Suprapubic skin (tissue), 4 donors: ENCODE data around the gene ACOX1. TPM values are rescaled to one million over a fixed set of nuclear protein-coding genes. Genes with fewer than 3 reads are reported as not detected.
A peak's percentile ranks its signal among the peaks of the same experiment; 100 is the strongest.

ENCODE experiments used
- DNase-seq, 2 donors: peaks; one replicate each; pipeline ENCODE4 v3.0.0-alpha.2; 2019; ENCODE audit warnings: low spot score in 2 of 2
- H3K27ac ChIP-seq: fragments of 200-600 bp; sonication (generic); one replicate; pipeline ENCODE4 v1.5.1; 2019
- H3K27me3 ChIP-seq: fragments of 200-600 bp; sonication (generic); one replicate; pipeline ENCODE4 v1.5.1; 2019
- H3K36me3 ChIP-seq: fragments of 200-600 bp; sonication (generic); one replicate; pipeline ENCODE4 v1.5.1; 2019
- H3K4me1 ChIP-seq: fragments of 200-600 bp; sonication (generic); one replicate; pipeline ENCODE4 v1.5.1; 2019
- H3K4me3 ChIP-seq: fragments of 200-600 bp; sonication (generic); one replicate; pipeline ENCODE4 v1.5.1; 2019; ENCODE audit warnings: mild to moderate bottlenecking
- H3K9me3 ChIP-seq: fragments of 200-600 bp; sonication (generic); one replicate; pipeline ENCODE4 v1.5.1; 2019
- CTCF ChIP-seq, 2 donors: fragments of 200-600 bp in 1 of 2; fragments of 450-650 bp in 1 of 2; sonication (generic) in 1 of 2; IDR thresholded peaks; one replicate each; pipeline ENCODE4 v1.5.1; 2016 to 2019; ENCODE audit warnings: antibody characterized with exemption in 2 of 2, mild to moderate bottlenecking in 1 of 2, moderate library complexity in 1 of 2
- EP300 ChIP-seq: sonication (generic); formaldehyde crosslinking; IDR thresholded peaks from one replicate; pipeline ENCODE4 v1.6.1; 2017; ENCODE audit warnings: antibody characterized with exemption
- POLR2A ChIP-seq, 2 donors: fragments of 450-650 bp; IDR thresholded peaks; one replicate each; pipeline ENCODE4 v1.6.1; 2017; ENCODE audit warnings: antibody characterized with exemption in 2 of 2, mild to moderate bottlenecking in 2 of 2, moderate library complexity in 2 of 2
- POLR2AphosphoS5 ChIP-seq, 3 donors: sonication (generic); formaldehyde crosslinking; IDR thresholded peaks; one replicate each; pipeline ENCODE4 v1.6.1; 2017; ENCODE audit warnings: antibody characterized with exemption in 3 of 3
- WGBS: methylation state at CpG from one replicate; pipeline ENCODE4 v1.1.5; 2018; 5-methylcytosine and 5-hydroxymethylcytosine counted together
- total RNA-seq, 4 donors: library from RNA; depleted of rRNA; stranded (reverse); fragments of >200 nt; gene quantifications; one replicate each; pipeline ENCODE4 v1.1.0, GENCODE V29; 2016

The ACOX1 gene
- total RNA-seq, 4 donors from 2014 or later, result 59.6 to 89.7 (median 71.5) TPM

GRCh38 chr17:75987041-75987440 is 8.1 kb upstream of the ACOX1 start:
- H3K4me3 ChIP-seq, result no peak overlapping the region
- H3K36me3 ChIP-seq, result peaks cover 9% of the 10 kb centered on the region
- DNase-seq, result no peak
- WGBS, result 59% methylated on average over 4 of the region's 4 CpGs
- H3K4me1 ChIP-seq, result peaks cover 40% of the 10 kb centered on the region
- TF ChIP-seq POLR2A (IDR thresholded peaks at IDR 0.05) (no peak), CTCF (IDR thresholded peaks at IDR 0.05) (no peak), EP300 (no peak), POLR2AphosphoS5 (IDR thresholded peaks at IDR 0.05) (no peak)
- no peaks in the 10 kb centered on the region for H3K27me3 ChIP-seq
- no peaks in the 10 kb centered on the region for H3K9me3 ChIP-seq
- no peak overlapping the region for H3K27ac ChIP-seq

- WGBS, result 75% methylated on average over 4 of the region's 4 CpGs
- TF ChIP-seq EP300, result no peak
- no peak for TF ChIP-seq POLR2AphosphoS5 (IDR thresholded peaks at IDR 0.05)
- TF ChIP-seq CTCF (IDR thresholded peaks at IDR 0.05), result no peak
- no peak for TF ChIP-seq POLR2A (IDR thresholded peaks at IDR 0.05)
- no peaks in the 10 kb centered on the region for H3K36me3 ChIP-seq
- no peak overlapping the region for H3K4me3 ChIP-seq
- H3K4me1 ChIP-seq, result peaks cover 50% of the 10 kb centered on the region
- H3K9me3 ChIP-seq, result no peaks in the 10 kb centered on the region
- H3K27ac ChIP-seq, result no peak overlapping the region
- DNase-seq, result no peak
- no peaks in the 10 kb centered on the region for H3K27me3 ChIP-seq
These were observed 7.0 kb upstream of the ACOX1 start for GRCh38 chr17:75985986-75986385.

GRCh38 chr17:75983501-75984181 is 4.7 kb upstream of the ACOX1 start:
- Histone ChIP-seq H3K27ac (peak overlapping the region; percentile 99), H3K36me3 (no peaks in the 10 kb centered on the region), H3K27me3 (no peaks in the 10 kb centered on the region), H3K9me3 (no peaks in the 10 kb centered on the region), H3K4me1 (peaks cover 62% of the 10 kb centered on the region), H3K4me3 (no peak overlapping the region)
- no peak for TF ChIP-seq EP300
- TF ChIP-seq POLR2AphosphoS5 (IDR thresholded peaks at IDR 0.05), result peak in 2 of 3 donors; percentile 15 to 47
- TF ChIP-seq CTCF (IDR thresholded peaks at IDR 0.05), result no peak
- DNase-seq, result peak; percentile 84 to 86
- WGBS, result 39% methylated on average over 6 of the region's 6 CpGs

- 60% methylated on average over 7 of the region's 7 CpGs for WGBS
- Histone ChIP-seq H3K27ac (peak overlapping the region; percentile 99), H3K4me1 (peaks cover 84% of the 10 kb centered on the region)
These were observed 2.2 kb upstream of the ACOX1 start for GRCh38 chr17:75981019-75981615.

More at GRCh38 chr17:75981019-75981615, 2.2 kb upstream of the ACOX1 start:
- no peak for TF ChIP-seq POLR2AphosphoS5 (IDR thresholded peaks at IDR 0.05)
- TF ChIP-seq EP300, result no peak
- TF ChIP-seq POLR2A (IDR thresholded peaks at IDR 0.05), result no peak
- no peak for TF ChIP-seq CTCF (IDR thresholded peaks at IDR 0.05)
- H3K36me3 ChIP-seq, result no peaks in the 10 kb centered on the region
- H3K4me3 ChIP-seq, result peak overlapping the region; percentile 82
- no peak for DNase-seq
- no peaks in the 10 kb centered on the region for H3K27me3 ChIP-seq
- H3K9me3 ChIP-seq, result no peaks in the 10 kb centered on the region
